Suprapubic skin (tissue), 4 donors: ENCODE results near the gene ARID5B. TPM values are rescaled to one million over a fixed set of nuclear protein-coding genes. Genes with fewer than 3 reads are reported as not detected.

ENCODE experiments used
- DNase-seq, 2 donors: peaks; one replicate each; pipeline ENCODE4 v3.0.0-alpha.2; 2019; ENCODE audit warnings: low spot score in 2 of 2
- H3K27ac ChIP-seq: fragments of 200-600 bp; sonication (generic); one replicate; pipeline ENCODE4 v1.5.1; 2019
- H3K27me3 ChIP-seq: fragments of 200-600 bp; sonication (generic); one replicate; pipeline ENCODE4 v1.5.1; 2019
- H3K36me3 ChIP-seq: fragments of 200-600 bp; sonication (generic); one replicate; pipeline ENCODE4 v1.5.1; 2019
- H3K4me1 ChIP-seq: fragments of 200-600 bp; sonication (generic); one replicate; pipeline ENCODE4 v1.5.1; 2019
- H3K4me3 ChIP-seq: fragments of 200-600 bp; sonication (generic); one replicate; pipeline ENCODE4 v1.5.1; 2019; ENCODE audit warnings: mild to moderate bottlenecking
- H3K9me3 ChIP-seq: fragments of 200-600 bp; sonication (generic); one replicate; pipeline ENCODE4 v1.5.1; 2019
- EP300 ChIP-seq: sonication (generic); formaldehyde crosslinking; IDR thresholded peaks from one replicate; pipeline ENCODE4 v1.6.1; 2017; ENCODE audit warnings: antibody characterized with exemption
- POLR2A ChIP-seq, 2 donors: fragments of 450-650 bp; IDR thresholded peaks; one replicate each; pipeline ENCODE4 v1.6.1; 2017; ENCODE audit warnings: antibody characterized with exemption in 2 of 2, mild to moderate bottlenecking in 2 of 2, moderate library complexity in 2 of 2
- POLR2AphosphoS5 ChIP-seq, 3 donors: sonication (generic); formaldehyde crosslinking; IDR thresholded peaks; one replicate each; pipeline ENCODE4 v1.6.1; 2017; ENCODE audit warnings: antibody characterized with exemption in 3 of 3
- WGBS: methylation state at CpG from one replicate; pipeline ENCODE4 v1.1.5; 2018; 5-methylcytosine and 5-hydroxymethylcytosine counted together
- total RNA-seq, 4 donors: library from RNA; depleted of rRNA; stranded (reverse); fragments of >200 nt; gene quantifications; one replicate each; pipeline ENCODE4 v1.1.0, GENCODE V29; 2016
- TF ChIP-seq, protein P1 (sequence below), 2 donors: fragments of 200-600 bp in 1 of 2; fragments of 450-650 bp in 1 of 2; sonication (generic) in 1 of 2; IDR thresholded peaks; one replicate each; pipeline ENCODE4 v1.5.1; 2016 to 2019; ENCODE audit warnings: antibody characterized with exemption in 2 of 2, mild to moderate bottlenecking in 1 of 2, moderate library complexity in 1 of 2

Gene ARID5B
- total RNA-seq, 4 donors from 2014 or later = 45.4 to 75.2 (median 71.9) TPM

GRCh38 chr10:62050893-62051433 lies 149.5 kb downstream of the ARID5B start:
- no peaks in the 10 kb centered on the region for H3K27me3 ChIP-seq
- H3K27ac ChIP-seq = peak overlapping the region; percentile 97
- TF ChIP-seq EP300 (peak; percentile 45), POLR2A (IDR thresholded peaks at IDR 0.05) (peak in 1 of 2 donors; percentile 86), POLR2AphosphoS5 (IDR thresholded peaks at IDR 0.05) (peak; percentile 84 to 89 (median 89))
- TF ChIP-seq, protein P1, sequence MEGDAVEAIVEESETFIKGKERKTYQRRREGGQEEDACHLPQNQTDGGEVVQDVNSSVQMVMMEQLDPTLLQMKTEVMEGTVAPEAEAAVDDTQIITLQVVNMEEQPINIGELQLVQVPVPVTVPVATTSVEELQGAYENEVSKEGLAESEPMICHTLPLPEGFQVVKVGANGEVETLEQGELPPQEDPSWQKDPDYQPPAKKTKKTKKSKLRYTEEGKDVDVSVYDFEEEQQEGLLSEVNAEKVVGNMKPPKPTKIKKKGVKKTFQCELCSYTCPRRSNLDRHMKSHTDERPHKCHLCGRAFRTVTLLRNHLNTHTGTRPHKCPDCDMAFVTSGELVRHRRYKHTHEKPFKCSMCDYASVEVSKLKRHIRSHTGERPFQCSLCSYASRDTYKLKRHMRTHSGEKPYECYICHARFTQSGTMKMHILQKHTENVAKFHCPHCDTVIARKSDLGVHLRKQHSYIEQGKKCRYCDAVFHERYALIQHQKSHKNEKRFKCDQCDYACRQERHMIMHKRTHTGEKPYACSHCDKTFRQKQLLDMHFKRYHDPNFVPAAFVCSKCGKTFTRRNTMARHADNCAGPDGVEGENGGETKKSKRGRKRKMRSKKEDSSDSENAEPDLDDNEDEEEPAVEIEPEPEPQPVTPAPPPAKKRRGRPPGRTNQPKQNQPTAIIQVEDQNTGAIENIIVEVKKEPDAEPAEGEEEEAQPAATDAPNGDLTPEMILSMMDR (IDR thresholded peaks at IDR 0.05) = no peak
- WGBS = 10% methylated on average over 9 of the region's 9 CpGs
- H3K4me3 ChIP-seq = peak overlapping the region; percentile 68
- peaks cover 77% of the 10 kb centered on the region for H3K4me1 ChIP-seq
- H3K9me3 ChIP-seq = no peaks in the 10 kb centered on the region
- peaks cover 15% of the 10 kb centered on the region for H3K36me3 ChIP-seq
- DNase-seq = peak; percentile 83 to 88

DNA sequence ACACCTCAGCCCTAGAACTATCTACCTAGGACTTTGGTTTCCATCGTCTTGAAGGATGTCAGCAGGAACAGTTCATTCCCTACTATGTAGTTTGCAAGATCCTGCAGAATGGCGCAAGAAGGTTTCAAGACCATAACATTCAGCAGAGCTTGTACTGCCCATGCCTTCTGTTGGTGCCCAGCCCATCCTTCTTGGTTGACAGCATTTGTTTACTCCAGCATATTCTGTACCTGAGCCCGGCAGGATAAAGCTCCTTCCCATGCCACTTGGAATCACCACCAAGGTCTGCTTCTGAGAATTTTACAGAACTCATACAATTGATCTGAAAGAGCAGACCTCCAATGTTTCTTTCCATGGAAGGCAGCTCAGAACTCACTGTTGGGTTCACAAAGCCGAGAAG lies 150.8 kb downstream of the ARID5B start:
- H3K27me3 ChIP-seq = no peaks in the 10 kb centered on the region
- TF ChIP-seq POLR2A (IDR thresholded peaks at IDR 0.05) (no peak), EP300 (no peak), POLR2AphosphoS5 (IDR thresholded peaks at IDR 0.05) (no peak)
- TF ChIP-seq, protein P1 (IDR thresholded peaks at IDR 0.05) = no peak
- peaks cover 15% of the 10 kb centered on the region for H3K36me3 ChIP-seq
- no peak for DNase-seq
- no peak overlapping the region for H3K27ac ChIP-seq
- WGBS = 94% methylated on average over 4 of the region's 4 CpGs
- H3K9me3 ChIP-seq = no peaks in the 10 kb centered on the region
- peaks cover 76% of the 10 kb centered on the region for H3K4me1 ChIP-seq
- H3K4me3 ChIP-seq = peak overlapping the region; percentile 68

GRCh38 chr10:62053860-62054259 lies 152.4 kb downstream of the ARID5B start:
- Histone ChIP-seq H3K9me3 (no peaks in the 10 kb centered on the region), H3K36me3 (peaks cover 19% of the 10 kb centered on the region), H3K4me3 (peak overlapping the region; percentile 25), H3K4me1 (peaks cover 74% of the 10 kb centered on the region), H3K27me3 (no peaks in the 10 kb centered on the region), H3K27ac (no peak overlapping the region)
- no peak for DNase-seq
- TF ChIP-seq EP300 (no peak), POLR2AphosphoS5 (IDR thresholded peaks at IDR 0.05) (no peak), POLR2A (IDR thresholded peaks at IDR 0.05) (no peak)
- TF ChIP-seq, protein P1 (IDR thresholded peaks at IDR 0.05) = no peak
- WGBS = 51% methylated on average over 2 of the region's 2 CpGs

DNA sequence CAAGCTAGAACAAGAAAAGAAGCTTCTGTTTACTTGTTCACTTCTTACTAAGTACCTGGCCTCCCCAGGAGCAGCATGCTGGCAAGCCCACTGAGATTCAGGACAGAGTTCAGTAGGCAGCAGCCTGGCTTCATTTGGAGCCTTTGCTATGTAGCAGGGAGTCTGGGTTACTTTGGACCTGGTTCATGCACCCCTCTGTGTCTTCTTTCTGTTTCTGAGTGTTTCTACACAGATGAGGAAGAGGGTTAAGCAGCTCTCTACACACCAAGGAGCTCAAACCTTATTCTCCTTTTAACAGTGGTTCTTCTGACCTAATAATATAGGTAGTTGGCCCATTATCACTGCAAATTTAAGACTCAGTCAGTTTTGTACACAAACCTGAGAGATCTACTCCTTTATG lies 152.9 kb downstream of the ARID5B start:
- peaks cover 22% of the 10 kb centered on the region for H3K36me3 ChIP-seq
- H3K27ac ChIP-seq = peak overlapping the region; percentile 79
- H3K4me1 ChIP-seq = peaks cover 78% of the 10 kb centered on the region
- no peak for DNase-seq
- H3K9me3 ChIP-seq = no peaks in the 10 kb centered on the region
- no peaks in the 10 kb centered on the region for H3K27me3 ChIP-seq
- H3K4me3 ChIP-seq = peak overlapping the region; percentile 25
- TF ChIP-seq POLR2AphosphoS5 (IDR thresholded peaks at IDR 0.05) (no peak), POLR2A (IDR thresholded peaks at IDR 0.05) (no peak), EP300 (no peak)
- TF ChIP-seq, protein P1 (IDR thresholded peaks at IDR 0.05) = no peak

- DNase-seq = no peak
- peaks cover 82% of the 10 kb centered on the region for H3K4me1 ChIP-seq
Measured at GRCh38 chr10:62054830-62055229, 153.3 kb downstream of the ARID5B start.

More at GRCh38 chr10:62054830-62055229, 153.3 kb downstream of the ARID5B start:
- Histone ChIP-seq H3K4me3 (peak overlapping the region; percentile 25), H3K36me3 (peaks cover 25% of the 10 kb centered on the region), H3K27me3 (no peaks in the 10 kb centered on the region), H3K9me3 (no peaks in the 10 kb centered on the region), H3K27ac (peak overlapping the region; percentile 79)
- TF ChIP-seq, protein P1 (IDR thresholded peaks at IDR 0.05) = no peak
- TF ChIP-seq POLR2A (IDR thresholded peaks at IDR 0.05) (no peak), EP300 (no peak), POLR2AphosphoS5 (IDR thresholded peaks at IDR 0.05) (no peak)
- WGBS = 85% methylated on average over 1 of the region's 1 CpG
